ENCODE results near the gene RAI1. TPM values are rescaled to one million over a fixed set of nuclear protein-coding genes. Genes with fewer than 3 reads are reported as not detected.
A peak's percentile ranks its signal among the peaks of the same experiment; 100 is the strongest.

Gene RAI1
- total and polyA plus RNA-seq, 7 donors: 1.8 to 31.9 (median 9.3) TPM

DNA sequence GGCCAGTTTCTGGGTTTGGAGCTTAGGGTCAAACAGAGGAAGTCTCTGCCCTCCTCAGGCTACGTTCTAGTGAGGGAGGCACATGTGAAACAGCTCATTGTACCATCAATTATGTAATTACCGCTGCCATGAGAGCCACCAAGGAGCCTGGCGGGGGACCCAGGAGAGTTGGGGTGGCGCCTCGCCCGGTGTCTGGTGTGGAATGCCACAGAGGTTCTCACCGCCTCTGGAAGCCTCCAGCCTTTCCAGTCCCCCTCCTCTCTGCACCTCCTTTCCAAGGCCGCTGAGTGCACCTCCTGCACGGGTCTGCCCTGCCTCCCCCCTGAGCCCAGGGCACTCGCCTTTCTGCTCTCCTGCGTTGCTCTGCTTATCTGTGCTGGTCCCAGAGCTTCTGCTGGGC, 104.1 kb downstream of the RAI1 start:
- H3K9me3 ChIP-seq: no peaks in the 10 kb centered on the region
- no peak for DNase-seq
- H3K4me3 ChIP-seq: no peak overlapping the region
- intact Hi-C loops (cut with DNase I): no loop called here
- no peaks in the 10 kb centered on the region for H3K36me3 ChIP-seq
- peak overlapping the region in 3 of 4 donors; percentile 14 to 93 (median 87) for H3K27ac ChIP-seq
- TF ChIP-seq, protein P1, sequence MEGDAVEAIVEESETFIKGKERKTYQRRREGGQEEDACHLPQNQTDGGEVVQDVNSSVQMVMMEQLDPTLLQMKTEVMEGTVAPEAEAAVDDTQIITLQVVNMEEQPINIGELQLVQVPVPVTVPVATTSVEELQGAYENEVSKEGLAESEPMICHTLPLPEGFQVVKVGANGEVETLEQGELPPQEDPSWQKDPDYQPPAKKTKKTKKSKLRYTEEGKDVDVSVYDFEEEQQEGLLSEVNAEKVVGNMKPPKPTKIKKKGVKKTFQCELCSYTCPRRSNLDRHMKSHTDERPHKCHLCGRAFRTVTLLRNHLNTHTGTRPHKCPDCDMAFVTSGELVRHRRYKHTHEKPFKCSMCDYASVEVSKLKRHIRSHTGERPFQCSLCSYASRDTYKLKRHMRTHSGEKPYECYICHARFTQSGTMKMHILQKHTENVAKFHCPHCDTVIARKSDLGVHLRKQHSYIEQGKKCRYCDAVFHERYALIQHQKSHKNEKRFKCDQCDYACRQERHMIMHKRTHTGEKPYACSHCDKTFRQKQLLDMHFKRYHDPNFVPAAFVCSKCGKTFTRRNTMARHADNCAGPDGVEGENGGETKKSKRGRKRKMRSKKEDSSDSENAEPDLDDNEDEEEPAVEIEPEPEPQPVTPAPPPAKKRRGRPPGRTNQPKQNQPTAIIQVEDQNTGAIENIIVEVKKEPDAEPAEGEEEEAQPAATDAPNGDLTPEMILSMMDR (IDR thresholded peaks at IDR 0.05): no peak
- TF ChIP-seq POLR2AphosphoS5 (IDR thresholded peaks at IDR 0.05) (no peak), POLR2A (IDR thresholded peaks at IDR 0.05) (no peak), EP300 (IDR thresholded peaks at IDR 0.05) (no peak)
- peaks cover 2 to 75% (median 62%) of the 10 kb centered on the region in 4 donors for H3K4me1 ChIP-seq
- 79 to 90% methylated on average over 11 of the region's 11 CpGs for WGBS, 2 donors
- no peaks in the 10 kb centered on the region for H3K27me3 ChIP-seq

DNA sequence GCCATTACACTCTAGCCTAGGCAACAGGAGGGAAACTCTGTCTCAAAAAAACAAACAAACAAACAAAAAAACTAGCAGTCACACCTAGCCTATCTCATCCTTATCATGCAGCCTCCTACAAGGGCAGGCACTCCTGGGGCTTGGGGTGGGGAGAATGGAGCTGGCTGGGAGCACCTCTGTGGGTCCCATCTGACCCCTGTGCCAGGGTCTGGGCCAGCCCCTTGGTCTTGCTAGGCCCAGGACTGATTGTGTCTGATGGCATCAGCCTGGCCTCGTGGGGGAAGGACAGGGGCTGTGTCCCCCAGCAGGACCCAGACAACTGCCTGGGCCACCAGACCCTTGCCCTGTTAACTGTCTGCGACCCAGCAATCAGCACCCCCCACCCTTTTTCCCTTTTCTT, 105.7 kb downstream of the RAI1 start:
- intact Hi-C loops (cut with DNase I): no loop called here
- peaks cover 2 to 75% (median 62%) of the 10 kb centered on the region in 4 donors for H3K4me1 ChIP-seq
- no peak for TF ChIP-seq EP300 (IDR thresholded peaks at IDR 0.05)
- TF ChIP-seq, protein P1 (IDR thresholded peaks at IDR 0.05): no peak
- no peak for TF ChIP-seq POLR2AphosphoS5 (IDR thresholded peaks at IDR 0.05)
- no peak for TF ChIP-seq POLR2A (IDR thresholded peaks at IDR 0.05)
- no peak overlapping the region for H3K4me3 ChIP-seq
- WGBS, 2 donors: 91 to 92% methylated on average over 2 of the region's 2 CpGs
- H3K27ac ChIP-seq: no peak overlapping the region
- no peaks in the 10 kb centered on the region for H3K27me3 ChIP-seq
- no peaks in the 10 kb centered on the region for H3K9me3 ChIP-seq
- DNase-seq: no peak
- H3K36me3 ChIP-seq: no peaks in the 10 kb centered on the region

DNA sequence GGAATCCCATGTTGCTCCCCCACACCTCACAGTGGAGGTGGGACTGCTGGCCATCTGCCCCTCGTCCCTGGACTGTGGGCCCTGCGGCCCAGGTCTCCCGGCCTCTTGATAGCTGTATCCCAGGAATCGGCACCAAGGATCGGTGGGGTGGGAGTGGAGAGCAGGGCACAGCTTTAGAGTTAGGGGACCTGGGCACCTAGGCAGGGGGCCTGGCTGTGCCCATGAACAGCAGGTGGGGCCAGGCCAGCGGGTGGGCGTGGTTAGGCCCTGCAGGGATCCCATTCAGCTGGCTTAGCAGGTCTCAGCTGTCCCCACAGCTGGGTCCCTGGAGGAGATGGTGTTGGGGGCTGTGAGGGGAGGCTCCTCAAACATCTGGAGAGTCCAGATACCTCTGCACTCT, 106.3 kb downstream of the RAI1 start:
- no peaks in the 10 kb centered on the region for H3K9me3 ChIP-seq
- H3K4me1 ChIP-seq: peaks cover 2 to 75% (median 63%) of the 10 kb centered on the region in 4 donors
- no peaks in the 10 kb centered on the region for H3K36me3 ChIP-seq
- intact Hi-C loops (cut with DNase I): no loop called here
- no peaks in the 10 kb centered on the region for H3K27me3 ChIP-seq
- H3K27ac ChIP-seq: no peak overlapping the region
- no peak overlapping the region for H3K4me3 ChIP-seq
- WGBS, 2 donors: 92 to 94% methylated on average over 7 of the region's 7 CpGs
- TF ChIP-seq EP300 (IDR thresholded peaks at IDR 0.05): no peak
- TF ChIP-seq POLR2AphosphoS5 (IDR thresholded peaks at IDR 0.05): no peak
- TF ChIP-seq POLR2A (IDR thresholded peaks at IDR 0.05): no peak
- TF ChIP-seq, protein P1 (IDR thresholded peaks at IDR 0.05): no peak
- no peak for DNase-seq

DNA sequence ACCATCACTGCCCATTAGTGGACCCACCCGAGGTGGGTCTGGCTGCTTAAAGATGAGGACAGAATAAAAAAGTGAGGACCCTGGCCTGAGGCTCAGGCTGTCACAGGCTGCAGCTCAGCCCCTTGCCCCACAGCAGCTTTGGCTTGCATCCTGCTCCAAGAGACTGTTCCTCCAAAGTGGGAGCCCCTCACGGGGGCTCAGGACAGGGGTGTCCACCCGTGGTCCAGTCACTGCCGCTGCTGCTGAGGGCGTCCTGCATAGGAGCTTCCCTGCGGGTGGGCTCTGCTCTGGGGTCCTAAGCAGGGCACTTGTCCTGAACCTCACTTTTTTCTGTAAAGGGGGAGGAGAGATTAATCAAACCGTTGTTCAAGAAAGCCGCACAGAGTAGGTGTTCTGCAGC, 107.7 kb downstream of the RAI1 start:
- Histone ChIP-seq H3K27me3 (no peaks in the 10 kb centered on the region), H3K36me3 (peaks cover 0 to 6% (median 2%) of the 10 kb centered on the region in 4 donors), H3K27ac (no peak overlapping the region), H3K4me3 (no peak overlapping the region), H3K4me1 (peaks cover 0 to 75% (median 63%) of the 10 kb centered on the region in 4 donors), H3K9me3 (no peaks in the 10 kb centered on the region)
- DNase-seq: no peak
- intact Hi-C loops (cut with DNase I): no loop called here
- TF ChIP-seq POLR2A (IDR thresholded peaks at IDR 0.05): no peak
- TF ChIP-seq, protein P1 (IDR thresholded peaks at IDR 0.05): no peak
- TF ChIP-seq EP300 (IDR thresholded peaks at IDR 0.05): no peak
- TF ChIP-seq POLR2AphosphoS5 (IDR thresholded peaks at IDR 0.05): no peak
- 87 to 90% methylated on average over 8 of the region's 8 CpGs for WGBS, 2 donors

DNA sequence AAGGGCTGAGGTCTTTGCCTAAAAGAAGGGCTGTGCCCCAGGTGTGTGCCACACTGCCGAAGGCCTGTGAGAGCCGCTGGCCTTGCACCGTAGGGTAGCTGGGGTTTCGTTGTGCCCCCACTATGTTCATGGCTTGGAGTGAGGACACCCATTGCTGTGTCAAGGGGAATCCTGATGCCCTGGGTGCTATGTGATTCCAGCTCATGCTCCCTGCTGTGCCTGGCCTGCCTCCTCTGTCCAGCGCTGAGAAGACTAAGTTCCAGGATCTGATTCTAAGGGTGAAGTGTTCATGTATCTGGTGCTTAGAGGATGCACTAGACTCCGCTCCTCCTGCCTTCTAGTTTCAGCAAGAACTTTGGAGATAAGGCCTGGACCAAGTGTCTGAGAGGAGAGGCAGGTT, 108.2 kb downstream of the RAI1 start:
- no peaks in the 10 kb centered on the region for H3K9me3 ChIP-seq
- DNase-seq: no peak
- H3K4me1 ChIP-seq: peaks cover 0 to 74% (median 60%) of the 10 kb centered on the region in 4 donors
- peak overlapping the region in 1 of 4 donors; percentile 76 for H3K27ac ChIP-seq
- no peak overlapping the region for H3K4me3 ChIP-seq
- 92 to 94% methylated on average over 6 of the region's 6 CpGs for WGBS, 2 donors
- intact Hi-C loops (cut with DNase I): no loop called here
- no peaks in the 10 kb centered on the region for H3K27me3 ChIP-seq
- TF ChIP-seq POLR2A (IDR thresholded peaks at IDR 0.05): no peak
- TF ChIP-seq, protein P1 (IDR thresholded peaks at IDR 0.05): no peak
- TF ChIP-seq EP300 (IDR thresholded peaks at IDR 0.05): no peak
- no peak for TF ChIP-seq POLR2AphosphoS5 (IDR thresholded peaks at IDR 0.05)
- H3K36me3 ChIP-seq: peaks cover 0 to 11% (median 5%) of the 10 kb centered on the region in 4 donors

All from sigmoid colon (tissue), 7 donors.